ENCODE measurements around the gene ZBP1.

GRCh38 chr20:57667924-57668782 is 47.9 kb upstream of the ZBP1 start:
- TF ChIP-seq CTCF (IDR thresholded peaks at IDR 0.05) (no peak), POLR2A (IDR thresholded peaks at IDR 0.05) (no peak), POLR2AphosphoS5 (IDR thresholded peaks at IDR 0.05) (no peak), EP300 (IDR thresholded peaks at IDR 0.05) (no peak)

Measured in upper lobe of left lung (tissue), 4 donors.